ENCODE measurements around the gene PDE4D.
"Not testable (repeated sequence)": the region's sequence is repeated elsewhere in the genome, so short reads cannot be mapped to it uniquely, and the experiment has no call there.

Gene PDE4D

GRCh38 chr5:58972301-58972700 lies 921.2 kb downstream of the PDE4D start:
- in situ Hi-C loops (cut with HindIII; ENCODE audit: low sequenced_read_pairs): loop anchor here (10.0 kb wide), 1 partner anchor 402 kb away; no protein-coding TSS in a partner anchor

- in situ Hi-C loops (cut with HindIII; ENCODE audit: low sequenced_read_pairs): loop anchor here (10.0 kb wide), 1 partner anchor 404 kb away; no protein-coding TSS in a partner anchor
These were observed 922.8 kb downstream of the PDE4D start for GRCh38 chr5:58970766-58971165.

DNA sequence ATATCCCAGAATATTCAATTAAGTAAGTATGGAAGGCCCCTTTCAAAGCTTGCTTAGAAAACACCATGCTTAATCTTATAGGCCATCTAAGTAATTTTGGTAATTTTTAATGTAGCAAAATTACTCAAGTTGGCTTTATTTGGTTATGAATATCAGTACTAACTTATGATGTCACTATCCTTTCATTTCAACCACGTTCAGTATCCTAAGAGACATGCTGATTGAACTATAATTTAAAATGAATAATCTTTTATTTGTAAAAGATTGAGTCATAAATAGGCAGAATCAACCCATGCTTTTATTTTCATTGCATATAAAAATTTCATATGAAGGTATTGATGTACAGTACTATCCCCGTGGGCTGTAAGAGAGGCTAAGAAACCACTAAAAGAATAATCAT lies 923.7 kb downstream of the PDE4D start:
- in situ Hi-C loops (cut with HindIII; ENCODE audit: low sequenced_read_pairs): loop anchor here (10.0 kb wide), 1 partner anchor 405 kb away; no protein-coding TSS in a partner anchor

GRCh38 chr5:58969253-58969652 lies 924.3 kb downstream of the PDE4D start:
- in situ Hi-C loops (cut with HindIII; ENCODE audit: low sequenced_read_pairs): no loop called here

GRCh38 chr5:58968350-58968749 lies 925.2 kb downstream of the PDE4D start:
- in situ Hi-C loops (cut with HindIII; ENCODE audit: low sequenced_read_pairs): no loop called here

- in situ Hi-C loops (cut with HindIII; ENCODE audit: low sequenced_read_pairs): no loop called here
These were observed 925.8 kb downstream of the PDE4D start for GRCh38 chr5:58967597-58968281.

DNA sequence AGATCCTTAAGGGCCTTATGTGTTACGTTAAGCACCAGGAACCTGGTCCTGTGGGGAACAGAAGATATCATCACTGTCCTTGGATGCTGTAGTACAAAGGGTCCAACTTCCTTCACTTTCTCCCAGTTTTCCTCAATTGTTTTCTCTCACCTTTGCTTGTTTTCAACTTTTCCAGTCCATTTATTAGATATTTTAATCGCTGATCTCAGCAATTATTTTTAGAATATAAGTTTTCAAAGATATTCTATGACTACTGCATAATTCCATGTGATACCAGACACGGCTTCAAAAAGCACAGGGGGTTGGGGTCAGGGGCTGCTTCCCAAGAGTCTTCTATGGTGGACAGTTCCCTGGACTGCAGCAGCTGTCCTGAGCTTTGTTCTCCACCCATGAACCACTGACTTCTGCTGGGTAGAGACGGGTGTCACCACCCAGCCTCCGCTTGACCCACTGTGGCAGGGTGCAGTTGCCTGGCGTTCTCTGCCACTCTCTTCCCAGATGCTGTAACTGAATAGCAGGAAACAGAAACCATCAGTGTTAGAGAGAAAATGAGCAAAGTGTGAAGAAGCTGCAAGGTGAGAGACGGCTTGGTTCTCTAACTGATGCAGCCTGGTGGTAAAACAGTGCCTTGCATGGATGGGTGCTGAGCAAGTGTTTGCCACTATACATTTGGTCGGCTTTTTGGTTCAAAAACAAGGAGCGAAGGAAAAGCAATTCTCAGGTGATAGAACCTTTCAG lies 927.7 kb downstream of the PDE4D start:
- in situ Hi-C loops (cut with HindIII; ENCODE audit: low sequenced_read_pairs): no loop called here

GRCh38 chr5:58963821-58964220 lies 929.7 kb downstream of the PDE4D start:
- in situ Hi-C loops (cut with HindIII; ENCODE audit: low sequenced_read_pairs): no loop called here

GRCh38 chr5:58963361-58963760 lies 930.2 kb downstream of the PDE4D start:
- in situ Hi-C loops (cut with HindIII; ENCODE audit: low sequenced_read_pairs): no loop called here

DNA sequence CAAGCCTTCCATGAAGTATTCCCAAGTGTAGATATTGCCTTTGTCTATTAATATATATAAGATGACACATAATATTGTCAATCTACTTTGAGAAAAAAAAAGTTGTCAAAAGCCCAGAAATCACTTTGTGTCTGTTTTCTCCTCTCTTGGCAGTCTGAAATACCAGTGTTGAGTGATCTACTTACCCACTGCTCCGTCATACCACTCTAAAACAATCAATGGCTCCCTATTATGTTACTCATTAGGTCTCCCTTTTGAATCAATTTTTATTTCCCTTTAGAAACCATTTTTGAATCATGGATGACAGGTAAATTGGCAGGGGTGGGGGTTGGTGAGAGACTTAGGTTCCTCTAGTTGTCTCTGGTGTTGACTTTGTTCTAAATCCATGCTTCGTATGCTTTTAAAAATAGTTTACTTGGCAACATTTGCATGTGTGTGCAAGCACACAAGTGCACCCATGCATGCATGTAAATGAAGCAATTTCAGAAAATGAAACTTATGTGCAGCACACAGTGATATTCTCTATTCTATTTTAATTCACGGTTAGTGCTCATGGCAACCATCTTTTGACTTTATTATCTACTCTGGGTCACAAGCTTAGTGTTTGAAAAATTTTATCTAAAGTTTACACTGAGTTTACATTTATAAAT lies 931.8 kb downstream of the PDE4D start:
- in situ Hi-C loops (cut with HindIII; ENCODE audit: low sequenced_read_pairs): no loop called here

DNA sequence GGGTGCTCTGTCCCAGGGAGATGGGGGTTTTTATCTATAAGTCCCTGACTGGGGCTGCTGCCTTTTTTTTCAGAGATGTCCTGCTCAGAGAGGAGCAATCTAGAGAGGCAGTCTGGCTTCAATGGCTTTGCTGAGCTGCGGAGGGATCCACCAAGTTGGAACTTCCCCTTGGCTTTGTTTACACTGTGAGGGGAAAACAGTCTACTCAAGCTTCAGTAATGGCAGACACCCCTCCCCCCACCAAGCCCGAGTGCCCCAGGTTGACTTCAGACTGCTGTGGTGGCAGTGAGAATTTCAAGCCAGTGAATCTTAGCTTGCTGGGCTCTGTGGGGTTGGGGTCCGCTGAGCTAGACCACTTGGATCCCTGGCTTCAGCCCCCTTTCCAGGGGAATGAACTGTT lies 934.8 kb downstream of the PDE4D start:
- in situ Hi-C loops (cut with HindIII; ENCODE audit: low sequenced_read_pairs): no loop called here

GRCh38 chr5:58953218-58953617 lies 940.3 kb downstream of the PDE4D start:
- in situ Hi-C loops (cut with HindIII; ENCODE audit: low sequenced_read_pairs): not testable (repeated sequence)

DNA sequence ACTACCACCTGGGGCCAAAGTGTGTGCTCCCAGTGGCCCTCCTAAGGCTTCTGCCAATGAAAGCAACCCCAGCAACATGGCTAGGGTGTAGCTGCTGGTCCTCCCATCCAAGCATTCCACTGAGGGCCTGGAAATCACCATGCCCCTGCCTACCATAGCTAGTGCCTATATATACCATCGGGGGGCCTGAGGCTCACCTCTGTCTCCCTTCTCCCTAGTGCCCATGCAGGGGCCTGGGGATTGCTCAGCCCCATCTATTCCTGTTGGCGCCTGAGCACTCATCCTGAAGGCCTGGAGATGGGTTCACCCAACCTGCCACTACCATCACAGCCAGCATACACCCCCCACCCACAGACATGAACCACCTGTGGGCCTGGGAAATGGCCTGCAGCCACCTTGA lies 943.3 kb downstream of the PDE4D start:
- in situ Hi-C loops (cut with HindIII; ENCODE audit: low sequenced_read_pairs): no loop called here

GRCh38 chr5:58946230-58946629 lies 947.3 kb downstream of the PDE4D start:
- in situ Hi-C loops (cut with HindIII; ENCODE audit: low sequenced_read_pairs): no loop called here

DNA sequence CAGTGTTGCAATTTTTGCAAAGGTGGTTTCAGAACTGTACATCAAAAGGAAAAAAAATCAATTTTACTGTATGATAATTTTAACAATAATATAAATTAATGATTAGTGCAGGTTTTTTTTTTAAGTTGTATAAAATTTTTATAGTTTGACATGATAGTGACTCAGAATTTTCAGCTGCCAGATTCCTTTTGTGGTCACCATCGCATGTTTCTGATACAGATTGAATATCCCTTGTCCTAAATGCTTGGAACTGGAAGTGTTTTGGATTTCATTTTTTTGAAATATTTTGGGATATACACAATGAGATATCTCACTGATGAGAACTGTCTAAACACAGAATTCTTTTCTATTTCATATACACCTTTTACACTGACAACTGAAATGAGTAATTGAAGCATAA lies 949.3 kb downstream of the PDE4D start:
- in situ Hi-C loops (cut with HindIII; ENCODE audit: low sequenced_read_pairs): no loop called here

DNA sequence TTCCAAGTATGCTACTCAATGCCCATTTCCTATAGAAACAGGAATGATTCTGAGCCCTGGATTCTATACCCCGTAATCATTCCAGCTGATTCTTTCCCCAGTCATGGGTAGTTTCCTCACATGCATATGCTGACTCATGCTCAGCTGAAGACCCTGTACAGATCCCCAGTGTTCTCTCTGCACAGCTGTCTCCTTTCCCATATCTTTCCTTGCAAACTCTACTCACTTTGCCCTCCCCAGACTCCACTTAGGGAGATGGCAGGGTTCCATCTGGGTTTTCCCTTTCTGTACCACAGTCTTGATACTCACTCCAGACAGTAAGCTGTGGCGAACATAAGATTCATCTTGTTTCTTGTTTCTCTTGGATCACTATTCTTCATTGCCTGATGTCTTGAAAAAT lies 953.1 kb downstream of the PDE4D start:
- in situ Hi-C loops (cut with HindIII; ENCODE audit: low sequenced_read_pairs): no loop called here

DNA sequence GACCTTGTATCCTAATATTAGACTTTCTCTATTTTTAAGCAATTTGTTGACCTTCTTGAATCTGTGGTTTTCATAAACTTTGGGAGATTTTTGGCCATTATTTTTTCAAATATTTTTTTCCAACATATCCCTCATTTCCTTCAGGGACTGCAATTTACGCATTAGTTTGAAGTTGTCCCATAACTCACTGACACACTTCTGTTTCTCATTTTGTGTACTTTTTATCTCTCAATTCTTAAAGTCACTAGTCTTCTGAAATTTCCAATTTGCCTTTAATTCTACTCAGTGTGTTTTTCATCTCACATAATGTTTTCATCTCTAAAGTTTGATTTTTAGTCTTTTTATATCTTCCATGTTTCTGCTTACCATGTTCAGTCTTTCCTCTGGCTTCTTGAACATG lies 953.9 kb downstream of the PDE4D start:
- in situ Hi-C loops (cut with HindIII; ENCODE audit: low sequenced_read_pairs): no loop called here

- in situ Hi-C loops (cut with HindIII; ENCODE audit: low sequenced_read_pairs): no loop called here
These were observed 954.7 kb downstream of the PDE4D start for GRCh38 chr5:58938563-58939424.

- in situ Hi-C loops (cut with HindIII; ENCODE audit: low sequenced_read_pairs): no loop called here
These were observed 956.4 kb downstream of the PDE4D start for GRCh38 chr5:58937031-58937681.

DNA sequence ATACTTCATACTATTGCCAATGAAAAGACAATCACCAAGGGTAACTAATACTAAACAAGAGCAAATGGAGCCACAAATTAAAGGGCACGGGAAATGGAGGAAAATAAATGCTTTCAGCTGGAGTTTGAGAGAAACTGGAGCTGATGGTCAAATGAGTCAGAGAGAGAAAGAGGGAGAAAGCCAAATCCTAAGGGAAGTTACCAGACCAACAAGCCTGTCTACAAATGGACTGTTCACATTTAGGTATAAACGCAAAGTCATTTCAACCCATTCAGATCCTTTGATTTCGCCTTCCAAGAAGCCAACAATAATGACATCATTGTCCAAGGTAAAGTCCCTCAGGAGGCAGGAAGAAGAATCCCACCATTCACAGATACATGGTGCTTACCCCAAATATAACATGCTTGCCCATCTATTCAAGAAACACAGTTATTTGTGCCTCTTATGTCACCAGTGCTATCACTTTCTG lies 958.9 kb downstream of the PDE4D start:
- in situ Hi-C loops (cut with HindIII; ENCODE audit: low sequenced_read_pairs): no loop called here
